Adrenal gland (tissue), 5 donors: Measurements from ENCODE around the gene NFE2L2.

Experiments
- POLR2A ChIP-seq, 2 donors: fragments of 450-650 bp; IDR thresholded peaks; one replicate each; pipeline ENCODE4 v1.6.1; 2017; ENCODE audit warnings: antibody characterized with exemption in 2 of 2, mild to moderate bottlenecking in 2 of 2, moderate library complexity in 1 of 2
- TF ChIP-seq, protein P1 (sequence below), 6 experiments: fragments of 450-650 bp in 4 of 6; fragments of 200-600 bp in 2 of 6; sonication (generic) in 1 of 6; IDR thresholded peaks; 1 replicate in 5 of 6; 2 replicates in 1 of 6; pipeline versions ENCODE4 v1.5.1 to v1.8.0; 2016 to 2021; ENCODE audit warnings: antibody characterized with exemption in 6 of 6, mild to moderate bottlenecking in 2 of 6, moderate library complexity in 1 of 6
- donor health status: DM: no; HTN: no; CAD: no.

GRCh38 chr2:177252808-177253531 lies 11.6 kb downstream of the NFE2L2 start:
- TF ChIP-seq, protein P1, sequence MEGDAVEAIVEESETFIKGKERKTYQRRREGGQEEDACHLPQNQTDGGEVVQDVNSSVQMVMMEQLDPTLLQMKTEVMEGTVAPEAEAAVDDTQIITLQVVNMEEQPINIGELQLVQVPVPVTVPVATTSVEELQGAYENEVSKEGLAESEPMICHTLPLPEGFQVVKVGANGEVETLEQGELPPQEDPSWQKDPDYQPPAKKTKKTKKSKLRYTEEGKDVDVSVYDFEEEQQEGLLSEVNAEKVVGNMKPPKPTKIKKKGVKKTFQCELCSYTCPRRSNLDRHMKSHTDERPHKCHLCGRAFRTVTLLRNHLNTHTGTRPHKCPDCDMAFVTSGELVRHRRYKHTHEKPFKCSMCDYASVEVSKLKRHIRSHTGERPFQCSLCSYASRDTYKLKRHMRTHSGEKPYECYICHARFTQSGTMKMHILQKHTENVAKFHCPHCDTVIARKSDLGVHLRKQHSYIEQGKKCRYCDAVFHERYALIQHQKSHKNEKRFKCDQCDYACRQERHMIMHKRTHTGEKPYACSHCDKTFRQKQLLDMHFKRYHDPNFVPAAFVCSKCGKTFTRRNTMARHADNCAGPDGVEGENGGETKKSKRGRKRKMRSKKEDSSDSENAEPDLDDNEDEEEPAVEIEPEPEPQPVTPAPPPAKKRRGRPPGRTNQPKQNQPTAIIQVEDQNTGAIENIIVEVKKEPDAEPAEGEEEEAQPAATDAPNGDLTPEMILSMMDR (IDR thresholded peaks at IDR 0.05): no peak
- no peak for TF ChIP-seq POLR2A (IDR thresholded peaks at IDR 0.05)
